Activated B cell treated with CpG ODN at 0.5 μM for 24 hours (primary cell): ENCODE results near the gene TAP1. TPM values are rescaled to one million over a fixed set of nuclear protein-coding genes. Genes with fewer than 3 reads are reported as not detected.

Experiments
- ATAC-seq: fragments of 200-7000 bp; cut with Tn5 transposase; one replicate; pipeline ENCODE4 v1.10.0; 2021; ENCODE audit warnings: low read depth, mild to moderate bottlenecking, moderate library complexity
- CTCF ChIA-PET: fragments of 350-600 bp; sonication (Branson Sonifier 250); formaldehyde crosslinking; loops from one replicate; lab custom pipeline; 2021; ENCODE audit warnings: antibody characterized with exemption; lab: Charles Lee
- POLR2A ChIA-PET: fragments of 350-600 bp; sonication (Branson Sonifier 250); formaldehyde crosslinking; loops from one replicate; lab custom pipeline; 2021; ENCODE audit warnings: antibody characterized with exemption; lab: Charles Lee
- DNase-seq: peaks from one replicate; pipeline ENCODE4 v3.0.0; 2022
- H3K27ac Mint-ChIP-seq: one replicate; pipeline ENCODE4 v1.8.0; 2020; ENCODE audit warnings: mixed read lengths
- H3K27me3 Mint-ChIP-seq: one replicate; pipeline ENCODE4 v1.8.0; 2021; ENCODE audit warnings: mixed read lengths
- H3K36me3 Mint-ChIP-seq: one replicate; pipeline ENCODE4 v1.8.0; 2021; ENCODE audit warnings: low read depth, mixed read lengths
- H3K4me1 Mint-ChIP-seq: one replicate; pipeline ENCODE4 v1.8.0; 2021; ENCODE audit warnings: mixed read lengths
- H3K4me3 Mint-ChIP-seq: one replicate; pipeline ENCODE4 v1.8.0; 2020; ENCODE audit warnings: mild to moderate bottlenecking, mixed read lengths
- H3K9me3 Mint-ChIP-seq: one replicate; pipeline ENCODE4 v1.8.0; 2020; ENCODE audit warnings: mixed read lengths
- intact Hi-C: fragments of 100-400 bp; cut with micrococcal nuclease; formaldehyde crosslinking; loops from one replicate; pipeline ENCODE4 v1.15.1; 2024
- total RNA-seq: library from RNA; stranded (reverse); gene quantifications from 2 replicates; pipeline ENCODE4 v1.2.3, GENCODE V29; 2022
- TF ChIP-seq, protein P1 (sequence below): fragments of 200-600 bp; IDR thresholded peaks from one replicate; pipeline ENCODE4 v1.8.0; 2022; ENCODE audit warnings: antibody characterized with exemption, mild to moderate bottlenecking

Gene TAP1
- total RNA-seq, 1 donor from 2014 or later: 151 TPM

GRCh38 chr6:32843331-32843978 is 10.0 kb downstream of the TAP1 start:
- Mint-ChIP-seq H3K4me1 (peaks cover 91% of the 10 kb centered on the region), H3K9me3 (no peaks in the 10 kb centered on the region), H3K27ac (peak overlapping the region; percentile 100), H3K27me3 (no peaks in the 10 kb centered on the region), H3K4me3 (peak overlapping the region; percentile 99), H3K36me3 (peaks cover 87% of the 10 kb centered on the region)
- TF ChIP-seq, protein P1, sequence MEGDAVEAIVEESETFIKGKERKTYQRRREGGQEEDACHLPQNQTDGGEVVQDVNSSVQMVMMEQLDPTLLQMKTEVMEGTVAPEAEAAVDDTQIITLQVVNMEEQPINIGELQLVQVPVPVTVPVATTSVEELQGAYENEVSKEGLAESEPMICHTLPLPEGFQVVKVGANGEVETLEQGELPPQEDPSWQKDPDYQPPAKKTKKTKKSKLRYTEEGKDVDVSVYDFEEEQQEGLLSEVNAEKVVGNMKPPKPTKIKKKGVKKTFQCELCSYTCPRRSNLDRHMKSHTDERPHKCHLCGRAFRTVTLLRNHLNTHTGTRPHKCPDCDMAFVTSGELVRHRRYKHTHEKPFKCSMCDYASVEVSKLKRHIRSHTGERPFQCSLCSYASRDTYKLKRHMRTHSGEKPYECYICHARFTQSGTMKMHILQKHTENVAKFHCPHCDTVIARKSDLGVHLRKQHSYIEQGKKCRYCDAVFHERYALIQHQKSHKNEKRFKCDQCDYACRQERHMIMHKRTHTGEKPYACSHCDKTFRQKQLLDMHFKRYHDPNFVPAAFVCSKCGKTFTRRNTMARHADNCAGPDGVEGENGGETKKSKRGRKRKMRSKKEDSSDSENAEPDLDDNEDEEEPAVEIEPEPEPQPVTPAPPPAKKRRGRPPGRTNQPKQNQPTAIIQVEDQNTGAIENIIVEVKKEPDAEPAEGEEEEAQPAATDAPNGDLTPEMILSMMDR: no peak
- ATAC-seq (no peak), DNase-seq (no peak)
- ChIA-PET CTCF (interaction anchor here (1.1 to 9.7 kb wide), 4 partner anchors 11 to 142 kb away, joined by 5 to 218 read pairs (median 114); partner anchors contain the start of genes PSMB9 and TAP1), POLR2A (interaction anchor here (0.6 to 11.9 kb wide), 19 partner anchors 8 to 653 kb away, joined by 3 to 904 read pairs (median 7); partner anchors contain the start of genes BRD2, HLA-DMA, HLA-DOB and HLA-DQB1)
- intact Hi-C loops: loop anchor here (5.0 kb wide), 1 partner anchor 574 kb away; the partner anchor contains the start of gene CUTA

- no peaks in the 10 kb centered on the region for H3K9me3 Mint-ChIP-seq
- peaks cover 85% of the 10 kb centered on the region for H3K4me1 Mint-ChIP-seq
- CTCF ChIA-PET: interaction anchor here (1.1 to 9.7 kb wide), 4 partner anchors 12 to 142 kb away, joined by 5 to 218 read pairs (median 110); partner anchors contain the start of genes PSMB9 and TAP1
- intact Hi-C loops: loop anchor here (5.0 kb wide), 1 partner anchor 575 kb away; the partner anchor contains the start of gene CUTA
- TF ChIP-seq, protein P1: no peak
- no peak for DNase-seq
- POLR2A ChIA-PET: interaction anchor here (0.9 to 11.9 kb wide), 7 partner anchors 8 to 128 kb away, joined by 3 to 904 read pairs (median 25); partner anchors contain the start of genes BRD2, HLA-DMA, PSMB9 and TAP1
- peaks cover 81% of the 10 kb centered on the region for H3K36me3 Mint-ChIP-seq
- H3K27me3 Mint-ChIP-seq: no peaks in the 10 kb centered on the region
- peak overlapping the region; percentile 99 for H3K4me3 Mint-ChIP-seq
- H3K27ac Mint-ChIP-seq: peak overlapping the region; percentile 100
- no peak for ATAC-seq
These were observed 10.8 kb downstream of the TAP1 start for GRCh38 chr6:32842690-32843089.

GRCh38 chr6:32842021-32842650 is 11.4 kb downstream of the TAP1 start:
- Mint-ChIP-seq H3K4me1 (peaks cover 85% of the 10 kb centered on the region), H3K27me3 (no peaks in the 10 kb centered on the region), H3K36me3 (peaks cover 81% of the 10 kb centered on the region), H3K4me3 (peak overlapping the region; percentile 99), H3K9me3 (no peaks in the 10 kb centered on the region), H3K27ac (peak overlapping the region; percentile 100)
- ChIA-PET CTCF (interaction anchor here (1.1 to 9.7 kb wide), 4 partner anchors 12 to 143 kb away, joined by 5 to 218 read pairs (median 110); partner anchors contain the start of genes PSMB9 and TAP1), POLR2A (interaction anchor here (0.6 to 11.9 kb wide), 11 partner anchors 9 to 231 kb away, joined by 3 to 904 read pairs (median 4); partner anchors contain the start of genes BRD2, HLA-DPA1, PSMB9 and TAP1)
- intact Hi-C loops: loop anchor here (5.0 kb wide), 1 partner anchor 575 kb away; the partner anchor contains the start of gene CUTA
- TF ChIP-seq, protein P1: no peak
- no peak for ATAC-seq
- no peak for DNase-seq

DNA sequence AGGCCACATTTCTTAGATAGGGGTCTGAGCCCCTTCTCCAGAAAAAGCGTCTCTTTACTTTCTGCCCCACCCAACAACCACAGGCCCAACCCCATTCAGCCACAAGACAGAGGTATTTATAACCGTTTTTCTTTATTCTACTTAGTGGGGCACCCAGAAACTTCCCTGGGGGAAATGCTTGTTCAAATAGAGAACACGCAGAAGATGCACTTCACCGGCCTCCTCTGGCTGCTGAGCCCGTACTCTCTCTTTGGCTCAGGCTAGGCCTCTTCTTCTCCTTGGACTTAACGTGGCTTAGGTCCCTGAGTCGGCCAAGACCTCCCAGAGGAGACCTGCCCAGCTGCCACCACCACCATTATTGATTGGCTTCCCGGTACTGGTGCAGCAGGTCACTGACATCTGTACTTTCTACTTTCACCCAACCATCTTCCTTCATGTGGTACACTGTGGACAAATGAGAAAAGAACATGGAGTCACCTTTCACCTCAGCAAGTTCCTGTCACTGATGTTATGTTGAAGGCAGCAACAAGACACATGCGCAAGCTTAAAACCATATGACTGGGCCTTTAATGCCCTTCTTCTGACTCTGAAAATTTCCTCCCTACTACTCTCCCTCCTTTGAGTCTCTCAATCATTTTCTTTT is 12.8 kb downstream of the TAP1 start:
- H3K27me3 Mint-ChIP-seq: no peaks in the 10 kb centered on the region
- ChIA-PET POLR2A (interaction anchor here (0.9 to 11.9 kb wide), 8 partner anchors 10 to 130 kb away, joined by 3 to 904 read pairs (median 18); partner anchors contain the start of genes BRD2, HLA-DMB, PSMB9 and TAP1), CTCF (interaction anchor here (1.7 to 9.7 kb wide), 5 partner anchors 13 to 144 kb away, joined by 6 to 218 read pairs (median 44); partner anchors contain the start of genes PSMB9 and TAP1)
- ATAC-seq (peak; percentile 4), DNase-seq (no peak)
- peak overlapping the region; percentile 61 for H3K4me3 Mint-ChIP-seq
- H3K27ac Mint-ChIP-seq: peak overlapping the region; percentile 100
- H3K36me3 Mint-ChIP-seq: peaks cover 80% of the 10 kb centered on the region
- no peaks in the 10 kb centered on the region for H3K9me3 Mint-ChIP-seq
- intact Hi-C loops: loop anchor here (5.0 kb wide), 1 partner anchor 577 kb away; the partner anchor contains the start of gene CUTA
- peaks cover 85% of the 10 kb centered on the region for H3K4me1 Mint-ChIP-seq
- TF ChIP-seq, protein P1: no peak
